SK-N-MC (cell line): ENCODE measurements around the gene UGT1A10.
"Not testable (repeated sequence)": the region's sequence is repeated elsewhere in the genome, so short reads cannot be mapped to it uniquely, and the experiment has no call there.

Experiments
- EZH2 ChIP-seq: fragments of 200-600 bp; sonication (generic); IDR thresholded peaks from one replicate; pipeline ENCODE4 v1.6.1; 2017; ENCODE audit warnings: antibody characterized with exemption
- POLR2AphosphoS5 ChIP-seq: IDR thresholded peaks from 2 replicates; pipeline ENCODE4 v1.6.1; 2012; ENCODE audit warnings: mild to moderate bottlenecking, low read depth, low read length, borderline replicate concordance

GRCh38 chr2:233655943-233656342, 19.7 kb downstream of the UGT1A10 start:
- TF ChIP-seq EZH2, POLR2AphosphoS5: not testable (repeated sequence)
